H9 (cell line): ENCODE measurements around the gene HECW1. TPM values are rescaled to one million over a fixed set of nuclear protein-coding genes. Genes with fewer than 3 reads are reported as not detected.

ENCODE experiments used
- DNase-seq: peaks from one replicate; pipeline ENCODE4 v3.0.0-alpha.2; 2017
- H2AFZ ChIP-seq: one replicate; pipeline ENCODE4 v1.6.1; 2013; ENCODE audit warnings: mild to moderate bottlenecking, low read length, control low read depth, moderate library complexity
- H2AK5ac ChIP-seq: 2 replicates; pipeline ENCODE4 v1.6.1; 2013; ENCODE audit warnings: low read length, control low read depth, mixed read lengths; ENCODE audit not compliant: insufficient read length
- H2BK120ac ChIP-seq: one replicate; pipeline ENCODE4 v1.6.1; 2013; ENCODE audit warnings: low read depth, mild to moderate bottlenecking, low read length, control low read depth, inconsistent platforms; ENCODE audit not compliant: poor library complexity, severe bottlenecking
- H2BK12ac ChIP-seq: 2 replicates; pipeline ENCODE4 v1.6.1; 2013; ENCODE audit warnings: low read length, control low read depth, mixed read lengths, low read depth; ENCODE audit not compliant: insufficient read length
- H2BK15ac ChIP-seq: 2 replicates; pipeline ENCODE4 v1.6.1; 2013; ENCODE audit warnings: low read depth, low read length, control low read depth
- H2BK20ac ChIP-seq: one replicate; pipeline ENCODE4 v1.6.1; 2013; ENCODE audit warnings: low read depth, mild to moderate bottlenecking, low read length, control low read depth, inconsistent platforms; ENCODE audit not compliant: poor library complexity, severe bottlenecking
- H2BK5ac ChIP-seq: 2 replicates; pipeline ENCODE4 v1.6.1; 2013; ENCODE audit warnings: low read length, control low read depth, mixed read lengths; ENCODE audit not compliant: insufficient read length
- H3K14ac ChIP-seq: 2 replicates; pipeline ENCODE4 v1.6.1; 2013; ENCODE audit warnings: low read length, control low read depth; ENCODE audit not compliant: insufficient read depth
- H3K18ac ChIP-seq: 2 replicates; pipeline ENCODE4 v1.6.1; 2013; ENCODE audit warnings: low read depth, mild to moderate bottlenecking, mixed read lengths, low read length, control low read depth; ENCODE audit not compliant: insufficient read length
- H3K23ac ChIP-seq: 2 replicates; pipeline ENCODE4 v1.6.1; 2013; ENCODE audit warnings: low read length, control low read depth, mixed read lengths, low read depth; ENCODE audit not compliant: insufficient read length
- H3K23me2 ChIP-seq: 2 replicates; pipeline ENCODE4 v1.6.1; 2013; ENCODE audit warnings: low read depth, mild to moderate bottlenecking, mixed read lengths, low read length, control low read depth; ENCODE audit not compliant: insufficient read length, poor library complexity, severe bottlenecking
- H3K27ac ChIP-seq: 2 replicates; pipeline ENCODE4 v1.5.1; 2013; ENCODE audit warnings: low read length, control low read depth, mixed read lengths, low read depth; ENCODE audit not compliant: insufficient read length
- H3K27me3 ChIP-seq: 2 replicates; pipeline ENCODE4 v1.6.1; 2013; ENCODE audit warnings: low read length, control low read depth, inconsistent platforms; ENCODE audit not compliant: insufficient read depth
- H3K4ac ChIP-seq: 2 replicates; pipeline ENCODE4 v1.6.1; 2013; ENCODE audit warnings: low read depth, mild to moderate bottlenecking, control low read depth, inconsistent platforms, low read length, moderate library complexity
- H3K4me1 ChIP-seq: 2 replicates; pipeline ENCODE4 v1.6.1; 2013; ENCODE audit warnings: low read length, control low read depth, inconsistent platforms; ENCODE audit not compliant: insufficient read depth
- H3K4me2 ChIP-seq: 2 replicates; pipeline ENCODE4 v1.6.1; 2013; ENCODE audit warnings: low read length, control low read depth, mixed read lengths; ENCODE audit not compliant: insufficient read length, insufficient read depth
- H3K56ac ChIP-seq: 2 replicates; pipeline ENCODE4 v1.6.1; 2013; ENCODE audit warnings: low read depth, mild to moderate bottlenecking, mixed read lengths, low read length, control low read depth; ENCODE audit not compliant: insufficient read length
- H3K79me1 ChIP-seq: 2 replicates; pipeline ENCODE4 v1.6.1; 2013; ENCODE audit warnings: low read depth, mild to moderate bottlenecking, moderate library complexity, low read length, control low read depth, inconsistent platforms; ENCODE audit not compliant: insufficient read depth, poor library complexity, severe bottlenecking
- H3K79me2 ChIP-seq: 2 replicates; pipeline ENCODE4 v1.6.1; 2013; ENCODE audit warnings: low read length, control low read depth, inconsistent platforms; ENCODE audit not compliant: insufficient read depth
- H3K9ac ChIP-seq: 2 replicates; pipeline ENCODE4 v1.6.1; 2013; ENCODE audit warnings: low read length, control low read depth, mixed read lengths; ENCODE audit not compliant: insufficient read length; ENCODE audit errors: extremely low read depth
- H3K9me3 ChIP-seq: one replicate; pipeline ENCODE4 v1.6.1; 2013; ENCODE audit warnings: low read depth, low read length, inconsistent platforms; ENCODE audit not compliant: control insufficient read depth
- H3T11ph ChIP-seq: one replicate; pipeline ENCODE4 v1.6.1; 2013; ENCODE audit warnings: mild to moderate bottlenecking, low read length, control low read depth, inconsistent platforms
- H4K20me1 ChIP-seq: one replicate; pipeline ENCODE4 v1.6.1; 2013; ENCODE audit not compliant: control insufficient read depth, insufficient read length, insufficient read depth
- H4K5ac ChIP-seq: 2 replicates; pipeline ENCODE4 v1.6.1; 2013; ENCODE audit warnings: low read depth, mild to moderate bottlenecking, mixed read lengths, low read length, control low read depth; ENCODE audit not compliant: insufficient read length
- H4K8ac ChIP-seq: replicated peaks from 2 replicates; pipeline ENCODE4 v1.6.1; 2013; ENCODE audit warnings: low read length, control low read depth, mixed read lengths, low read depth; ENCODE audit not compliant: insufficient read length
- H4K91ac ChIP-seq: 2 replicates; pipeline ENCODE4 v1.6.1; 2013; ENCODE audit warnings: low read depth, mild to moderate bottlenecking, moderate library complexity, mixed read lengths, low read length, control low read depth; ENCODE audit not compliant: insufficient read length
- H3K27ac Mint-ChIP-seq, 3 experiments: 2 replicates in 2 of 3; 3 replicates in 1 of 3; pipeline ENCODE4 v1.8.0; 2020 to 2021; ENCODE audit warnings: mixed read lengths in 3 of 3, mild to moderate bottlenecking in 1 of 3, moderate library complexity in 1 of 3
- H3K27me3 Mint-ChIP-seq: 2 replicates; pipeline ENCODE4 v1.8.0; 2021; ENCODE audit warnings: low read depth, mild to moderate bottlenecking, moderate library complexity, mixed read lengths
- H3K36me3 Mint-ChIP-seq, 3 experiments: 2 replicates in 2 of 3; 3 replicates in 1 of 3; pipeline ENCODE4 v1.8.0; 2020 to 2021; ENCODE audit warnings: low read depth in 3 of 3, mixed read lengths in 3 of 3; ENCODE audit not compliant: insufficient read depth in 1 of 3
- H3K4me1 Mint-ChIP-seq, 2 experiments: 2 replicates each; pipeline ENCODE4 v1.8.0; 2020; ENCODE audit warnings: mixed read lengths in 2 of 2
- H3K4me3 Mint-ChIP-seq, 2 experiments: 2 replicates in 1 of 2; 3 replicates in 1 of 2; pipeline ENCODE4 v1.8.0; 2020 to 2021; ENCODE audit warnings: mild to moderate bottlenecking in 2 of 2, mixed read lengths in 2 of 2, moderate library complexity in 1 of 2
- H3K9me3 Mint-ChIP-seq, 2 experiments: 2 replicates in 1 of 2; 3 replicates in 1 of 2; pipeline ENCODE4 v1.8.0; 2020; ENCODE audit warnings: mild to moderate bottlenecking in 2 of 2, mixed read lengths in 2 of 2, moderate library complexity in 1 of 2
- WGBS: extraction: QIAGEN DNeasy Blood & Tissue Kit; methylation state at CpG from one replicate; pipeline ENCODE4 v1.1.7; 2013; ENCODE audit warnings: missing lambda C conversion rate, low lambda C conversion rate, mixed read lengths; ENCODE audit not compliant: insufficient read length; ENCODE audit errors: extremely low coverage; 5-methylcytosine and 5-hydroxymethylcytosine counted together
- total RNA-seq: library from RNA; stranded (reverse); gene quantifications from 2 replicates; pipeline ENCODE4 v1.2.1, GENCODE V29; 2021
- TF ChIP-seq, protein P1 (sequence below): fragments of 200-600 bp; sonication (generic); conservative IDR thresholded peaks from 3 replicates; pipeline ENCODE4 v1.8.0; 2021; ENCODE audit warnings: antibody characterized with exemption, mild to moderate bottlenecking

Gene HECW1
- total RNA-seq, 1 experiment from 2014 or later: 5.0 TPM

DNA sequence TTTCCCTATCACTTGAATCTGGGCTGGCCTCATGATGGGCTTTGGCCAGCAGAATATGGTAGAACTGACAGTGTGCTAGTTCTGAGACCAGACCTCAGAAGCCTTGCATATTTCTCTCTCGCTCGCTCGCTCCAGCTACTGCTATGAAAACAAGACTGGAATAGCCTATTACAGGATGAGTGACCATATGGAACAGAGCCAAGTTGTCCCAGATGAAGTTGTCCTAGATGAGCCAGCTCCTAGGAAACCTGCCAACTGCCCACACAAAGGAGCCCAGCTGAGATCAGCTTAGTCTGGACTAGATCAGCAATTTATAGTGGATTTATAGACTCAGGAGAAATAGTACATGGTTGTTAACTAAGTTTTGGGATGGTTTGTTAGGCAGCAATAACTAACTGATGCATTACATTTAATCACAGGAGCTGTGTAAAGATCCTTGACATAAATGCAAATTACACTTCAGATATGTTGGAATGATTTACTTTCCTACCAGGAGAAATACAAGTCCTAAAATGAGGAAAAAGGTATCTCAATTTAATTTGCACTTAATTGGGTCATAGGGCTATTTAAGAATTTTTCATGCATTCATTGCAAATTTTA is 6.8 kb upstream of the HECW1 start:
- peaks cover 0 to 4% of the 10 kb centered on the region in 2 experiments; a peak in 1 of 5 replicates for H3K9me3 Mint-ChIP-seq
- Histone ChIP-seq H4K8ac (no peak overlapping the region), H2AFZ (no peak overlapping the region), H3K27ac (no peak overlapping the region), H2BK5ac (no peak overlapping the region), H3K79me1 (no peaks in the 10 kb centered on the region), H3K23me2 (no peaks in the 10 kb centered on the region), H3K4me1 (peaks cover 3% of the 10 kb centered on the region; the same call in 1 of the 2 replicates), H2BK20ac (no peak overlapping the region), H3K23ac (no peak overlapping the region), H2BK15ac (no peak overlapping the region), H2BK120ac (no peak overlapping the region), H3T11ph (no peak overlapping the region), H2AK5ac (no peak overlapping the region), H4K5ac (no peak overlapping the region), H3K27me3 (no peaks in the 10 kb centered on the region), H3K9me3 (no peaks in the 10 kb centered on the region), H3K14ac (no peak overlapping the region), H4K20me1 (no peaks in the 10 kb centered on the region), H4K91ac (no peak overlapping the region), H3K4ac (no peak overlapping the region), H3K9ac (no peak overlapping the region), H3K79me2 (no peaks in the 10 kb centered on the region), H3K56ac (no peak overlapping the region), H2BK12ac (no peak overlapping the region), H3K4me2 (no peak overlapping the region), H3K18ac (no peak overlapping the region)
- H3K4me3 Mint-ChIP-seq: no peak overlapping the region
- no peaks in the 10 kb centered on the region; the same call in 1 of the 2 replicates for H3K27me3 Mint-ChIP-seq
- H3K27ac Mint-ChIP-seq: no peak overlapping the region
- peaks cover 0 to 4% (median 1%) of the 10 kb centered on the region in 3 experiments; a peak in 2 of 7 replicates for H3K36me3 Mint-ChIP-seq
- no peak for DNase-seq
- peaks cover 31 to 32% of the 10 kb centered on the region in 2 experiments for H3K4me1 Mint-ChIP-seq
- WGBS: no CpG with 5 or more reads among the region's 3 CpGs
- TF ChIP-seq, protein P1, sequence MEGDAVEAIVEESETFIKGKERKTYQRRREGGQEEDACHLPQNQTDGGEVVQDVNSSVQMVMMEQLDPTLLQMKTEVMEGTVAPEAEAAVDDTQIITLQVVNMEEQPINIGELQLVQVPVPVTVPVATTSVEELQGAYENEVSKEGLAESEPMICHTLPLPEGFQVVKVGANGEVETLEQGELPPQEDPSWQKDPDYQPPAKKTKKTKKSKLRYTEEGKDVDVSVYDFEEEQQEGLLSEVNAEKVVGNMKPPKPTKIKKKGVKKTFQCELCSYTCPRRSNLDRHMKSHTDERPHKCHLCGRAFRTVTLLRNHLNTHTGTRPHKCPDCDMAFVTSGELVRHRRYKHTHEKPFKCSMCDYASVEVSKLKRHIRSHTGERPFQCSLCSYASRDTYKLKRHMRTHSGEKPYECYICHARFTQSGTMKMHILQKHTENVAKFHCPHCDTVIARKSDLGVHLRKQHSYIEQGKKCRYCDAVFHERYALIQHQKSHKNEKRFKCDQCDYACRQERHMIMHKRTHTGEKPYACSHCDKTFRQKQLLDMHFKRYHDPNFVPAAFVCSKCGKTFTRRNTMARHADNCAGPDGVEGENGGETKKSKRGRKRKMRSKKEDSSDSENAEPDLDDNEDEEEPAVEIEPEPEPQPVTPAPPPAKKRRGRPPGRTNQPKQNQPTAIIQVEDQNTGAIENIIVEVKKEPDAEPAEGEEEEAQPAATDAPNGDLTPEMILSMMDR: no peak
